Activated CD8-positive, alpha-beta memory T cell treated with anti-CD3 and anti-CD28 coated beads, Interleukin-2, amount 50 U/mL, for 4 hours (primary cell): Measurements from ENCODE around the gene HOXD1.

Experiments
- DNase-seq: peaks from one replicate; pipeline ENCODE4 v3.0.0-alpha.2; 2020

HOXD1 gene

GRCh38 chr2:176187200-176187898 lies 1.1 kb upstream of the HOXD1 start:
- no peak for DNase-seq

- DNase-seq = no peak
These were observed 559 bp downstream of the HOXD1 start for GRCh38 chr2:176188774-176189680.

DNA sequence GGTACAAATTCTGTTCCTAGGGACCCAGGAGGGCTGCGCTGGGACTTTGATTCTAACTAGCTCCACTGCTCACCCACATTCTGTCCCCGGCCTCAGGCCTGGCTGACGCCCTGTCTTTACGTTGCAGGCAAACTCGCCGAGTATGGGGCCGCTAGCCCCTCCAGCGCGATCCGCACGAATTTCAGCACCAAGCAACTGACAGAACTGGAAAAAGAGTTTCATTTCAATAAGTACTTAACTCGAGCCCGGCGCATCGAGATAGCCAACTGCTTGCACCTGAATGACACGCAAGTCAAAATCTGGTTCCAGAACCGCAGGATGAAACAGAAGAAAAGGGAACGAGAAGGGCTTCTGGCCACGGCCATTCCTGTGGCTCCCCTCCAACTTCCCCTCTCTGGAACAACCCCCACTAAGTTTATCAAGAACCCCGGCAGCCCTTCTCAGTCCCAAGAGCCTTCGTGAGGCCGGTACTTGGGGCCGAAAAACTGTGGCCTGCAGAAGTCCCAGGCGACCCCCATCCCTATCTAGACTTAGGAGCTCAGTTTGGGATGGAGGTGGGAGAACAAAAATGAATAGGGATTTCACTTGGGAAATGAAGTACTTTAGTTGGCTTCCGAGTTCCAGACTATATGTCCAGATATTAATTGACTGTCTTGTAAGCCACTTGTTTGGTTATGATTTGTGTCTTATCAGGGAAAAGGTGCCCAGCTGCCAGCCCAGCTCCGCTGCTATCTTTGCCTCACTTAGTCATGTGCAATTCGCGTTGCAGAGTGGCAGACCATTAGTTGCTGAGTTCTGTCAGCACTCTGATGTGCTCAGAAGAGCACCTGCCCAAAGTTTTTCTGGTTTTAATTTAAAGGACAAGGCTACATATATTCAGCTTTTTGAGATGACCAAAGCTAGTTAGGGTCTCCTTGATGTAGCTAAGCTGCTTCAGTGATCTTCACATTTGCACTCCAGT lies 1.5 kb downstream of the HOXD1 start:
- DNase-seq = no peak

DNA sequence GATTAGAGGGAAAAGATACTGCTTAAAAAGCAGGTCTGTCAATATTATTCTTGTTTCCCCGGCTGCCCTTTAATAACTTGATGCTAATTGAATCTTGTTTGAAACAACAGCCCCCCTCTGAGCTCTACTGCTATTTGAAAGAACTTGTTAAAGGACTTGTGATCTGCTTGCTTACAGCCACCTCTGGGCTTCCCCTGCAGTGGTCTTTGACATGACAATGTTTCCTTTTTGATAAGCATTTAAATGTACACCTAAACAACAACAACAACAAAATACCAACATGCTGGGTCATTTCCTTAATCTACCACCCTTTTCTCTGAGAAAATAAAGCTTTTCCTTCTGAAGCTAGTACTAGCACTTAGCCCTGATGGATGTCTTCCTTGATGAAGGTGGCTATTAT lies 3.9 kb downstream of the HOXD1 start:
- no peak for DNase-seq

DNA sequence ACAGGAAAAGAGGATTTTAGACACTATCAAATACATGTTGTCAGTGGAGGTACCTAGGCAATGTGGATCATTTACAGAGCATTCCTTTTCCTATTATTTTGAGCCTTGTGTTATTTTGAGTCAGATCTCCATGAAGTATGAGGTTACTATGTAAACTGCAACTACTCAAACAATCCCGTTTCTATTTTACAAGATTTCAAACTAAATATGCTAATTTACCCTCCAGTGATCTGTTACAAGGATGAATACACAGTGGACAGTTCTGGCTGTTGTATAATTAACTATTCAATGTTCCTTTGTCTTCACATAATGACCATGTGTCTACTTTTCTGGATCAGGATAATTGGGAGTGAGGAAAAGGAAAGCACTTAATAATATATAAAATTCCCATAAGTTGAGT lies 4.6 kb downstream of the HOXD1 start:
- DNase-seq = no peak

GRCh38 chr2:176199902-176200301 lies 11.4 kb downstream of the HOXD1 start:
- DNase-seq = no peak

- no peak for DNase-seq
These were observed 12.5 kb downstream of the HOXD1 start for GRCh38 chr2:176200971-176201370.

- DNase-seq = no peak
These were observed 14.0 kb downstream of the HOXD1 start for GRCh38 chr2:176202491-176202890.

- no peak for DNase-seq
These were observed 16.7 kb downstream of the HOXD1 start for GRCh38 chr2:176205126-176205525.

DNA sequence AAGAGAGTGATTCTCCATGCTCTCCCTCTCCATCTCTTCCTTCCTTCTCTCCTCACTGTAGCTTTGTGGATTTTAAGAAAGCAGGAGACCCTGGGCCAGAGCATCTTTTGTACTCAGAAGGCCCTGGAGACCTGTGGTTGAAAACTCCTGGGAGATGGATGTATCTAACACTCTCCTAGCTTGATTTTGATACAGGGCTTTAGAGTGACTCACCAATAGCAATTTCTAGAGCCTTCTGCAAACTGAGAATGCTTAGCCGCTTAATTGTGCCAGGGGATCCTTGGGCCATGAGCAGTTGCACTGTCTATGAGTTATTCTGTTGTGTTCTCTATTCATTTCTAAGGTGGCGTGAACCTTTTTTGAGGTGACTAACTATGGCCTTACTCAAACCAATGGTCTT lies 17.7 kb downstream of the HOXD1 start:
- DNase-seq = no peak

- no peak for DNase-seq
These were observed 18.2 kb downstream of the HOXD1 start for GRCh38 chr2:176206682-176207081.

- DNase-seq = no peak
These were observed 22.6 kb downstream of the HOXD1 start for GRCh38 chr2:176211110-176211509.

DNA sequence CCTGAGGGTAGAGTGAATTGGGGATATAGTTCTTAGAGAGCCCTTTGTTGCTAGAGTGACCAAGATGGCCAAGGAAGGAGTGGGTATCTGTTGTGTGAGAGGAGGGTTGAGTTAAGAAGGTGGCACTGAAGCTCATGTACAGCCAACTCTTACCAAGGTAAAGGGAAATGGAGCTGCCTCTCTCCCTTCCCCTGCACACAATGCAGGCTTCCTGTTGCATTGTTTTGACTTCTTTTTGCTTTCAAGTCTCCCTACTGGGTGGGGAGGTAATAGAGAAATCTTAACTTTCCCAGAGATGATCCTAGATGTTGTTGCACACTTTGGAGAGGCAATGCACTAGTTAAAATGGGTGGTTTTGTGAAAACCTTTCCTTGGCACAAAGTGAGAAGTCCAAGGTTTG lies 23.8 kb downstream of the HOXD1 start:
- no peak for DNase-seq

DNA sequence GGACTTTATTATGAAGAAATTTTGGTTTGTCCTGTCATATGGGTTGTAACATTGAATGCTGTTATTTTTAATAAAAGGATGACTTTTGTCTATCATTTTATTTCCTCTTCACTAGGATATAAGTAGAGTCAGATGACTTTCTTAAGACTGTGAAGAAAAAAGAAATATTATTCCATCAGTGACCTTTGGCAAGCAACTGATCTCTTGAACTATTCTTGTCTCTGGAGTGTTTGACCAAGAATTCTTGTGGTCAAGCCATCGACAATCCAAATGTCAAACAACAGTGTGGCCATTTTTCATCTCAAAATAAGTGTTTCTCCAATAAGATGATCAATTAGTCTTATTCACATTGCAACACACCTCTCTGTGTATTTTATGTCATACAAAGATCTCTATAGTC lies 24.9 kb downstream of the HOXD1 start:
- no peak for DNase-seq

- DNase-seq = no peak
These were observed 39.4 kb downstream of the HOXD1 start for GRCh38 chr2:176227874-176228273.

- DNase-seq = no peak
These were observed 45.7 kb downstream of the HOXD1 start for GRCh38 chr2:176234156-176234555.

- no peak for DNase-seq
These were observed 46.5 kb downstream of the HOXD1 start for GRCh38 chr2:176234940-176235339.

GRCh38 chr2:176237456-176237855 lies 49.0 kb downstream of the HOXD1 start:
- no peak for DNase-seq

DNA sequence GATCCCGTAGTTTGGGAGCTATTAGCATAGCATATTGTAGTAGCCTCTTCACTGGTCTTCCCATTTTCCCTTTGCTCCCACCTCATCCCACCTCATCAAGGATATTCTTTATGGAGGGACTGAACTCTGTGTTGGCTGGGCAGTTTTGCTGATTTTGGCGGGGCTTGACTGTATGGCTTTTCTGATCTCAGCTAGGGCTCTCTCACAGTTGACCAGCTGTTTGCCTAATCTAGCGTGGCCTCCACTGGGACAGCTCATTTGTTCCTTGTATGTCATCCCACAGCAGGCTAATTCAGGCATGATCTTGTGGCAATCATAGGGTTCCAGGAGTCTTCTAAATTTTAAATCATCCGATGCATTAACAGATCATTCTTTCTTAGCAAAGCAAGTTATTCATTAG lies 50.6 kb downstream of the HOXD1 start:
- DNase-seq = no peak

DNA sequence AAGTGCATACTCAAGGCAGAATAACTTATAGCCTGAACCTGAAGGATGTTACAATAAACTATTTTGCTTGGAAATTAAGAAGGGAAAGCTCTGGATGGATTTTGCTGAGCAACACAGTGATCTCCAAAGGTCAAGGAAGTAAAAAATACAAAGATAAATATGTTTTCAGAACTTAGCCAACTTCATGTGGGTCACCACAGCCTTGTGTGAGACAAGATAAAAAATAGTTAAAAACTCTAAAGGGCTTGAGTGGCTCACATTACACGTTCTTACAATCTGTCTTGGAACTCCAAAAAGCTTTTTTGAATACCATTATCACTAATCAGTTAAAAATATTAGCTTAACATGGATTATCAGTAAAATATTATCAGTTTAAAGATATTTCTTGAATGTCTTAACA lies 51.8 kb downstream of the HOXD1 start:
- no peak for DNase-seq
